ENCODE measurements around the gene GLDN.

DNA sequence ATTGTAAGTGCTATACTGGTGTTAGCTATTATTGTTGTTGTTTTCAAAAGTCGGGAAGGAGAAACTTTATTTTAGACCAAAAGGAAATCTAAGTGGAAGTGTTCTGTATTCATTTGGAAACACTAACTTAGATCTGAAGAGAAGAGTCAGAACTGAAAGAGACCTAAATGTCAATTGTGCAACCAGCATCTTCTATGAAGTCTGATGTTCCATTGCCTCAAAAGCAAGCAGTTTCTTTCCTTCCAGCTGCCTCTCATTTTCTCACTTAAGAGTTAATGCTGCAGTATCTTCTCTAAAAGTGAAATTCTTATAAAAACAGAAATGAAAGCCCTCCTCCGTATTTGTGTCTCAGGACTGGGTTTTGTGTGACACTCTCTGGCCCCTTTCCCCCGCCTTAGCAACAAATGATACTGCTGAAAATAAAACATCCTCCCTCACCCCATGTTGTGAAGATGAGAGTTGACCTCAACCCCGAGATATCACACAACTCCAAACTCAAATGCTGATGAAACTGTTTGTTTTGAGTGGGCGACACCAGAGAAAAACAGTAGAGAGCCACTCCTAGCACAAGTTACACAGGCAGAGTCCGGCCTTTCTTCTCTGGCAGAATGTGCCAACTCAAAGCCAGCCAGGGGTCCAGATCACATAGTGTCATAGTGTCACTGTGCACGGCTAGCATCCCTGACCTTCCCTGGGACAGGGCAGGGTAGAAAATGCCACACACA, 48.9 kb downstream of the GLDN start:
- TF ChIP-seq ZNF10 (tag by site-specific recombination; IDR thresholded peaks at IDR 0.05) (no peak), SP2 (tag by site-specific recombination; IDR thresholded peaks at IDR 0.05) (no peak), ZNF292 (tag by site-specific recombination; IDR thresholded peaks at IDR 0.05; ENCODE audit: borderline replicate concordance, low read depth) (no peak), MYNN (tag by site-specific recombination; IDR thresholded peaks at IDR 0.05; ENCODE audit: borderline replicate concordance) (no peak), ZFP37 (tag by site-specific recombination; IDR thresholded peaks at IDR 0.05) (no peak)
- TF ChIP-seq, protein P1, sequence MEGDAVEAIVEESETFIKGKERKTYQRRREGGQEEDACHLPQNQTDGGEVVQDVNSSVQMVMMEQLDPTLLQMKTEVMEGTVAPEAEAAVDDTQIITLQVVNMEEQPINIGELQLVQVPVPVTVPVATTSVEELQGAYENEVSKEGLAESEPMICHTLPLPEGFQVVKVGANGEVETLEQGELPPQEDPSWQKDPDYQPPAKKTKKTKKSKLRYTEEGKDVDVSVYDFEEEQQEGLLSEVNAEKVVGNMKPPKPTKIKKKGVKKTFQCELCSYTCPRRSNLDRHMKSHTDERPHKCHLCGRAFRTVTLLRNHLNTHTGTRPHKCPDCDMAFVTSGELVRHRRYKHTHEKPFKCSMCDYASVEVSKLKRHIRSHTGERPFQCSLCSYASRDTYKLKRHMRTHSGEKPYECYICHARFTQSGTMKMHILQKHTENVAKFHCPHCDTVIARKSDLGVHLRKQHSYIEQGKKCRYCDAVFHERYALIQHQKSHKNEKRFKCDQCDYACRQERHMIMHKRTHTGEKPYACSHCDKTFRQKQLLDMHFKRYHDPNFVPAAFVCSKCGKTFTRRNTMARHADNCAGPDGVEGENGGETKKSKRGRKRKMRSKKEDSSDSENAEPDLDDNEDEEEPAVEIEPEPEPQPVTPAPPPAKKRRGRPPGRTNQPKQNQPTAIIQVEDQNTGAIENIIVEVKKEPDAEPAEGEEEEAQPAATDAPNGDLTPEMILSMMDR (tag by site-specific recombination; IDR thresholded peaks at IDR 0.05): no peak
- TF ChIP-seq, protein P2, sequence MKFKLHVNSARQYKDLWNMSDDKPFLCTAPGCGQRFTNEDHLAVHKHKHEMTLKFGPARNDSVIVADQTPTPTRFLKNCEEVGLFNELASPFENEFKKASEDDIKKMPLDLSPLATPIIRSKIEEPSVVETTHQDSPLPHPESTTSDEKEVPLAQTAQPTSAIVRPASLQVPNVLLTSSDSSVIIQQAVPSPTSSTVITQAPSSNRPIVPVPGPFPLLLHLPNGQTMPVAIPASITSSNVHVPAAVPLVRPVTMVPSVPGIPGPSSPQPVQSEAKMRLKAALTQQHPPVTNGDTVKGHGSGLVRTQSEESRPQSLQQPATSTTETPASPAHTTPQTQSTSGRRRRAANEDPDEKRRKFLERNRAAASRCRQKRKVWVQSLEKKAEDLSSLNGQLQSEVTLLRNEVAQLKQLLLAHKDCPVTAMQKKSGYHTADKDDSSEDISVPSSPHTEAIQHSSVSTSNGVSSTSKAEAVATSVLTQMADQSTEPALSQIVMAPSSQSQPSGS (tag by site-specific recombination; IDR thresholded peaks at IDR 0.05; ENCODE audit: low read depth): no peak
- TF ChIP-seq, protein P3, sequence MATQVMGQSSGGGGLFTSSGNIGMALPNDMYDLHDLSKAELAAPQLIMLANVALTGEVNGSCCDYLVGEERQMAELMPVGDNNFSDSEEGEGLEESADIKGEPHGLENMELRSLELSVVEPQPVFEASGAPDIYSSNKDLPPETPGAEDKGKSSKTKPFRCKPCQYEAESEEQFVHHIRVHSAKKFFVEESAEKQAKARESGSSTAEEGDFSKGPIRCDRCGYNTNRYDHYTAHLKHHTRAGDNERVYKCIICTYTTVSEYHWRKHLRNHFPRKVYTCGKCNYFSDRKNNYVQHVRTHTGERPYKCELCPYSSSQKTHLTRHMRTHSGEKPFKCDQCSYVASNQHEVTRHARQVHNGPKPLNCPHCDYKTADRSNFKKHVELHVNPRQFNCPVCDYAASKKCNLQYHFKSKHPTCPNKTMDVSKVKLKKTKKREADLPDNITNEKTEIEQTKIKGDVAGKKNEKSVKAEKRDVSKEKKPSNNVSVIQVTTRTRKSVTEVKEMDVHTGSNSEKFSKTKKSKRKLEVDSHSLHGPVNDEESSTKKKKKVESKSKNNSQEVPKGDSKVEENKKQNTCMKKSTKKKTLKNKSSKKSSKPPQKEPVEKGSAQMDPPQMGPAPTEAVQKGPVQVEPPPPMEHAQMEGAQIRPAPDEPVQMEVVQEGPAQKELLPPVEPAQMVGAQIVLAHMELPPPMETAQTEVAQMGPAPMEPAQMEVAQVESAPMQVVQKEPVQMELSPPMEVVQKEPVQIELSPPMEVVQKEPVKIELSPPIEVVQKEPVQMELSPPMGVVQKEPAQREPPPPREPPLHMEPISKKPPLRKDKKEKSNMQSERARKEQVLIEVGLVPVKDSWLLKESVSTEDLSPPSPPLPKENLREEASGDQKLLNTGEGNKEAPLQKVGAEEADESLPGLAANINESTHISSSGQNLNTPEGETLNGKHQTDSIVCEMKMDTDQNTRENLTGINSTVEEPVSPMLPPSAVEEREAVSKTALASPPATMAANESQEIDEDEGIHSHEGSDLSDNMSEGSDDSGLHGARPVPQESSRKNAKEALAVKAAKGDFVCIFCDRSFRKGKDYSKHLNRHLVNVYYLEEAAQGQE (tag by site-specific recombination; IDR thresholded peaks at IDR 0.05): no peak
